ENCODE results near the gene CENPO.
A peak's percentile ranks its signal among the peaks of the same experiment; 100 is the strongest.

The CENPO gene

GRCh38 chr2:24761866-24762265, 31.4 kb upstream of the CENPO start:
- no peak overlapping the region for H3K4me2 ChIP-seq (ENCODE audit: low read length)
- no peaks in the 10 kb centered on the region for H3K79me2 ChIP-seq (ENCODE audit: low read length)
- no peak overlapping the region for H3K9ac ChIP-seq (ENCODE audit: low read length)
- no peaks in the 10 kb centered on the region for H3K27me3 ChIP-seq (ENCODE audit: low read depth, low read length)
- TF ChIP-seq EZH2phosphoT487 (IDR thresholded peaks at IDR 0.05; ENCODE audit: low read depth) = no peak
- TF ChIP-seq, protein P1, sequence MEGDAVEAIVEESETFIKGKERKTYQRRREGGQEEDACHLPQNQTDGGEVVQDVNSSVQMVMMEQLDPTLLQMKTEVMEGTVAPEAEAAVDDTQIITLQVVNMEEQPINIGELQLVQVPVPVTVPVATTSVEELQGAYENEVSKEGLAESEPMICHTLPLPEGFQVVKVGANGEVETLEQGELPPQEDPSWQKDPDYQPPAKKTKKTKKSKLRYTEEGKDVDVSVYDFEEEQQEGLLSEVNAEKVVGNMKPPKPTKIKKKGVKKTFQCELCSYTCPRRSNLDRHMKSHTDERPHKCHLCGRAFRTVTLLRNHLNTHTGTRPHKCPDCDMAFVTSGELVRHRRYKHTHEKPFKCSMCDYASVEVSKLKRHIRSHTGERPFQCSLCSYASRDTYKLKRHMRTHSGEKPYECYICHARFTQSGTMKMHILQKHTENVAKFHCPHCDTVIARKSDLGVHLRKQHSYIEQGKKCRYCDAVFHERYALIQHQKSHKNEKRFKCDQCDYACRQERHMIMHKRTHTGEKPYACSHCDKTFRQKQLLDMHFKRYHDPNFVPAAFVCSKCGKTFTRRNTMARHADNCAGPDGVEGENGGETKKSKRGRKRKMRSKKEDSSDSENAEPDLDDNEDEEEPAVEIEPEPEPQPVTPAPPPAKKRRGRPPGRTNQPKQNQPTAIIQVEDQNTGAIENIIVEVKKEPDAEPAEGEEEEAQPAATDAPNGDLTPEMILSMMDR (IDR thresholded peaks at IDR 0.05; ENCODE audit: low read depth, low read length) = no peak
- H3K4me1 ChIP-seq (ENCODE audit: low read length) = peaks cover 28% of the 10 kb centered on the region
- no peak overlapping the region for H3K27ac ChIP-seq (ENCODE audit: low read length)
- no peak overlapping the region for H2AFZ ChIP-seq (ENCODE audit: low read depth, low read length)
- H4K20me1 ChIP-seq (ENCODE audit: insufficient read depth, low read length) = no peaks in the 10 kb centered on the region
- H3K36me3 ChIP-seq (replicated peaks; ENCODE audit: low read depth, low read length) = peaks cover 11% of the 10 kb centered on the region
- H3K9me3 ChIP-seq (ENCODE audit: insufficient read depth, low read length) = no peaks in the 10 kb centered on the region
- no peak overlapping the region for H3K4me3 ChIP-seq (ENCODE audit: low read length)

- H3K36me3 ChIP-seq (replicated peaks; ENCODE audit: low read depth, low read length) = peaks cover 11% of the 10 kb centered on the region
- H3K9ac ChIP-seq (ENCODE audit: low read length) = no peak overlapping the region
- H3K4me1 ChIP-seq (ENCODE audit: low read length) = peaks cover 30% of the 10 kb centered on the region
- no peak overlapping the region for H3K27ac ChIP-seq (ENCODE audit: low read length)
- no peaks in the 10 kb centered on the region for H3K79me2 ChIP-seq (ENCODE audit: low read length)
- no peaks in the 10 kb centered on the region for H4K20me1 ChIP-seq (ENCODE audit: insufficient read depth, low read length)
- no peak for TF ChIP-seq EZH2phosphoT487 (IDR thresholded peaks at IDR 0.05; ENCODE audit: low read depth)
- TF ChIP-seq, protein P1 (IDR thresholded peaks at IDR 0.05; ENCODE audit: low read depth, low read length) = no peak
- H3K4me3 ChIP-seq (ENCODE audit: low read length) = no peak overlapping the region
- H3K4me2 ChIP-seq (ENCODE audit: low read length) = no peak overlapping the region
- H3K27me3 ChIP-seq (ENCODE audit: low read depth, low read length) = no peaks in the 10 kb centered on the region
- no peak overlapping the region for H2AFZ ChIP-seq (ENCODE audit: low read depth, low read length)
- no peaks in the 10 kb centered on the region for H3K9me3 ChIP-seq (ENCODE audit: insufficient read depth, low read length)
These were observed 30.7 kb upstream of the CENPO start for GRCh38 chr2:24762518-24762917.

GRCh38 chr2:24763843-24764242, 29.4 kb upstream of the CENPO start:
- Histone ChIP-seq H3K36me3 (replicated peaks; ENCODE audit: low read depth, low read length) (peaks cover 15% of the 10 kb centered on the region), H3K9me3 (ENCODE audit: insufficient read depth, low read length) (no peaks in the 10 kb centered on the region), H3K79me2 (ENCODE audit: low read length) (no peaks in the 10 kb centered on the region), H3K4me2 (ENCODE audit: low read length) (no peak overlapping the region), H4K20me1 (ENCODE audit: insufficient read depth, low read length) (no peaks in the 10 kb centered on the region), H3K27me3 (ENCODE audit: low read depth, low read length) (no peaks in the 10 kb centered on the region), H2AFZ (ENCODE audit: low read depth, low read length) (no peak overlapping the region), H3K4me1 (ENCODE audit: low read length) (peaks cover 30% of the 10 kb centered on the region), H3K27ac (ENCODE audit: low read length) (no peak overlapping the region), H3K9ac (ENCODE audit: low read length) (no peak overlapping the region), H3K4me3 (ENCODE audit: low read length) (no peak overlapping the region)
- no peak for TF ChIP-seq EZH2phosphoT487 (IDR thresholded peaks at IDR 0.05; ENCODE audit: low read depth)
- TF ChIP-seq, protein P1 (IDR thresholded peaks at IDR 0.05; ENCODE audit: low read depth, low read length) = no peak

- Histone ChIP-seq H3K36me3 (replicated peaks; ENCODE audit: low read depth, low read length) (peaks cover 17% of the 10 kb centered on the region), H2AFZ (ENCODE audit: low read depth, low read length) (no peak overlapping the region), H3K9ac (ENCODE audit: low read length) (no peak overlapping the region), H3K4me3 (ENCODE audit: low read length) (no peak overlapping the region), H3K27ac (ENCODE audit: low read length) (no peak overlapping the region), H3K4me1 (ENCODE audit: low read length) (peaks cover 25% of the 10 kb centered on the region), H3K79me2 (ENCODE audit: low read length) (no peaks in the 10 kb centered on the region), H4K20me1 (ENCODE audit: insufficient read depth, low read length) (no peaks in the 10 kb centered on the region), H3K9me3 (ENCODE audit: insufficient read depth, low read length) (no peaks in the 10 kb centered on the region), H3K4me2 (ENCODE audit: low read length) (peak overlapping the region; percentile 35), H3K27me3 (ENCODE audit: low read depth, low read length) (no peaks in the 10 kb centered on the region)
- TF ChIP-seq, protein P1 (IDR thresholded peaks at IDR 0.05; ENCODE audit: low read depth, low read length) = no peak
- no peak for TF ChIP-seq EZH2phosphoT487 (IDR thresholded peaks at IDR 0.05; ENCODE audit: low read depth)
These were observed 26.6 kb upstream of the CENPO start for GRCh38 chr2:24766609-24767008.

Data from OCI-LY3 (cell line).